Measurements from ENCODE around the gene EP300.
"Not testable (repeated sequence)": the region's sequence is repeated elsewhere in the genome, so short reads cannot be mapped to it uniquely, and the experiment has no call there.

The EP300 gene

DNA sequence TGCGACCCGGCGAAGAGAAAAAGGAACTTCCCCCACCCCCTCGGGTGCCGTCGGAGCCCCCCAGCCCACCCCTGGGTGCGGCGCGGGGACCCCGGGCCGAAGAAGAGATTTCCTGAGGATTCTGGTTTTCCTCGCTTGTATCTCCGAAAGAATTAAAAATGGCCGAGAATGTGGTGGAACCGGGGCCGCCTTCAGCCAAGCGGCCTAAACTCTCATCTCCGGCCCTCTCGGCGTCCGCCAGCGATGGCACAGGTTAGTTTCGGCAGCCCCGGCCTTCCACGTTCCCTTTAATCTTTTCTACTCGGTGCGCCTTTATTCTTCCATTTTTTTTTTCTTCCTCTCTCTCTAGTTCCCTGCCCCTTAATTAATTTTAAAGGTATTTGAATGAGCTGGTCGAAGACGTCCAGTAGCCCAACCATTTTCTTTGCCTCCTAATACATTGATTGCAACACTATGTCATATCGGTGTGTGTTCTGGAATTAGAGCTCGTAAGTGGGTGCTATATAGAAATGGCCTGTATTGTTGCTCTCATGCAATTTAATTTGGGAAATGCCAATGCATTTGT is 537 bp downstream of the EP300 start:
- TF ChIP-seq, protein P1, sequence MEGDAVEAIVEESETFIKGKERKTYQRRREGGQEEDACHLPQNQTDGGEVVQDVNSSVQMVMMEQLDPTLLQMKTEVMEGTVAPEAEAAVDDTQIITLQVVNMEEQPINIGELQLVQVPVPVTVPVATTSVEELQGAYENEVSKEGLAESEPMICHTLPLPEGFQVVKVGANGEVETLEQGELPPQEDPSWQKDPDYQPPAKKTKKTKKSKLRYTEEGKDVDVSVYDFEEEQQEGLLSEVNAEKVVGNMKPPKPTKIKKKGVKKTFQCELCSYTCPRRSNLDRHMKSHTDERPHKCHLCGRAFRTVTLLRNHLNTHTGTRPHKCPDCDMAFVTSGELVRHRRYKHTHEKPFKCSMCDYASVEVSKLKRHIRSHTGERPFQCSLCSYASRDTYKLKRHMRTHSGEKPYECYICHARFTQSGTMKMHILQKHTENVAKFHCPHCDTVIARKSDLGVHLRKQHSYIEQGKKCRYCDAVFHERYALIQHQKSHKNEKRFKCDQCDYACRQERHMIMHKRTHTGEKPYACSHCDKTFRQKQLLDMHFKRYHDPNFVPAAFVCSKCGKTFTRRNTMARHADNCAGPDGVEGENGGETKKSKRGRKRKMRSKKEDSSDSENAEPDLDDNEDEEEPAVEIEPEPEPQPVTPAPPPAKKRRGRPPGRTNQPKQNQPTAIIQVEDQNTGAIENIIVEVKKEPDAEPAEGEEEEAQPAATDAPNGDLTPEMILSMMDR (IDR thresholded peaks at IDR 0.05; ENCODE audit: low read depth, low read length): no peak
- peak overlapping the region; percentile 70 for H3K4me3 ChIP-seq (ENCODE audit: low read depth, low read length)

DNA sequence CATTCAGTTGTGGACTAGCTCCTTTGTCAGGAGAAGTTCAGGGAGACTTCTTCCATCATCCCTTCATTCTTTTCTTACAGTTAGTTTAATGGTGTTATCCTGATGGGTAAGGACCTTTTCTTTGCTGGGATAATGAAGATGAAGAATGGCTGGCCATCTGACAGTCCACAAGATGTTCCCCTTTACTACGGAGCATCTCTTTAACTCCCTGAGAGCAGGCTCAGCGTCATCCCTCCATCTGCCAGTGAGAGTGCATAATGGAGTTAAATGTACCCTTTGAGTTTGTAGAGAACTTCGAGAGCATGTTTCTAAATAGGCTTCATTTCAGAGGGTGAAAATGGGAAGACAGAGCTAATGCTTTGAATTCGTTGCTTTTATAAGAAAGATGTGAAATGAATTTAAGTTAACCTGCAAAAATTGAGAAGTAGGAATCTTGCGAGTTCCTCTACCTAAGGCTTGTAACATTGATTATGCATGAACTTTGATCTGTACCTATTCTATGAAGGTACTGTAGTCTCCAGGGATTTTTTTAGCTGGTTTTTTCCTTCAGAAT is 1.7 kb downstream of the EP300 start:
- TF ChIP-seq, protein P1 (IDR thresholded peaks at IDR 0.05; ENCODE audit: low read depth, low read length): no peak
- peak overlapping the region; percentile 70 for H3K4me3 ChIP-seq (ENCODE audit: low read depth, low read length)

DNA sequence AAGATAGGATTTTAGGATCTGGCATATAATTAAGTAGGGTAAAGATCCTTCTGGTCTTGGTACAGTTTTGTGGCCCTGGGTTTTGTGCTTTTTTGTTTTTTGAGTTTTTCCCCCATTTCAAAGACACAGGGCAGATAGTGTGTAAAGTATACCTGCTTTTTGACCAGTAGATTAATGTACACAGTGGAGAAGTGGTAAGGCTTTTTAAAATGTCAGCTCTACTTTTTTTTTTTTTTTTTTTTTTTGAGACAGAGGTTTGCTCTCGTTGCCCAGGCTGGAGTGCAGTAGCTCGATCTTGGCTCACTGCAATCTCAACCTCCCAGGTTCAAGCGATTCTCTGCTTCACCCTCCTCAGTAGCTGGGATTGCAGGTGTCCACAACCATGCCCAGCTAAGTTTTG is 4.0 kb downstream of the EP300 start:
- no peak overlapping the region for H3K4me3 ChIP-seq (ENCODE audit: low read depth, low read length)

DNA sequence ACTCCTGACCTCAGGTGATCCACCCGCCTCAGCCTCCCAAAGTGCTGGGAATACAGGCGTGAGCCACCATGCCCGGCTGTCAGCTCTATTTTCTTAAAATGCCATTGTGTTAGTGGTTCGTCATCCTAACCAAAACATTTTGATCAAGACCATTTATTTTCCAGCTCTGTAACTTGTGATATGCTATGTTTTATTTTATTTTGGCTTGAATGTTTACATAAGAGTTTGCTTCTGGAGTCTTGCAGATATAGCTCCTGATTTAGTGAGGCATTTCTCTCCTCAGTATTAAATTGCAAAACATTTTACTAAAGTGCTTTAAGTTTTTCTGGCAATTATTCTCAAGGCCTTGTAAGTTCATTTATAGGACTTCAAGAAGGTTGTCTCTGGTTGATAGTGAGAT is 4.4 kb downstream of the EP300 start:
- H3K4me3 ChIP-seq (ENCODE audit: low read depth, low read length): no peak overlapping the region
- TF ChIP-seq, protein P1 (IDR thresholded peaks at IDR 0.05; ENCODE audit: low read depth, low read length): no peak

More for the DNA sequence above, 4.0 kb downstream of the EP300 start:
- TF ChIP-seq, protein P1 (IDR thresholded peaks at IDR 0.05; ENCODE audit: low read depth, low read length): no peak

DNA sequence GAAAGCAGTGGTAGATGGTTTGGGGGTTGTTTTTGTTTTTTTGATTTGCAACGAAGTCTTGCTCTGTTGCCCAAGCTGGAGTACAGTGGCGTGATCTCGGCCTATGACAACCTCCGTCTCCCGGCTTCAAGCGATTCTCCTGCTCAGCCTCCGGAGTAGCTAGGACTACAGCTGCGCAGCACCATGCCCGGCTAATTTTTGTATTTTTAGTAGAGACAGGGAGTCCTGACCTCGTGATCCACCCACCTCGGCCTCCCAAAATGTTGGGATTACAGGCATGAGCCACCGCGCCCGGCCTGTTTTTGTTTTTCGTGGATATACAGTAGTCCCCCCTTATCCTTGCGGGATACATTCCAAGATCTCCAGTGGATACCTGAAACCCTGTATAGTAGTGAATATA is 6.6 kb downstream of the EP300 start:
- TF ChIP-seq, protein P1 (IDR thresholded peaks at IDR 0.05; ENCODE audit: low read depth, low read length): no peak
- no peak overlapping the region for H3K4me3 ChIP-seq (ENCODE audit: low read depth, low read length)

DNA sequence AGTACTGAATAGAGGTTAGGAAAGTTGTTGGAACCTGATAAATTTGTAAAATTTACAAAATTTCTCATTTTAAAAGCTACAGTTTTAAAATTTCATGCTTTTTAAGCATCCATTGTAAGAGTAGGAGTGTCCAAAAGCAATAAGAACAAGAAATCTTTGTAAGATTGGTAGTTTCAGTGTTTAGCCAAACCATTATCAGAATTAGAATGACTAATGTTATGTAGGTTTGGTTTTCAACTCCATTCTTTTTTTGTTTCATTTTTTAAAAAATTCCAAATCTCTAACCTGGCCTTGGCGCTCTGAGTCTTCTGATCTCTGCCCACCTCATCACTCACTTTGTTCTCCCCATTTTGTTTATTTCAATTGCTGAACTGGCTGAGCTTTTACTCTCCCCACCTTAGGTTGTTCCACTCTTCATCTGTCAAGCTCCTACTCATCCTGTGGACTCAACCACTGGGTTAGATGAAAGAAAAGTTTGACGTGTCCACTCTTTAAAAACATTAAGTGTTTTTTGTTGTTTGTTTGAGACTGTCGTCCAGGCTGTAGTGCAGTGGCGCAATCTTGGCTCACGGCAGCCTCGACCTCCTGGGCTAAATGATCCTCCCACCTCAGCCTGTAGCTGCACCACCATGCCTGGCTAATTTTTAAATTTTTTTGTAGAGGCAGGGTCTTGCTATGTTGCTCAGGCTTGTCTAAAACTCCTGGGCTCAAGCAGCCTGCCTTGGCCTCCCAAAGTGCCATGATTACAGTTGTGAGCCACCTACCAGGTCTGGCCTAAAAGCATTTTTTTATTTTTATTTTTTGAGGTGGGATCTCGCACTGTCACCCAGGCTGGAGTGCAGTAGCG is 14.0 kb downstream of the EP300 start:
- H3K4me3 ChIP-seq (ENCODE audit: low read depth, low read length): no peak overlapping the region
- TF ChIP-seq, protein P1 (IDR thresholded peaks at IDR 0.05; ENCODE audit: low read depth, low read length): no peak

DNA sequence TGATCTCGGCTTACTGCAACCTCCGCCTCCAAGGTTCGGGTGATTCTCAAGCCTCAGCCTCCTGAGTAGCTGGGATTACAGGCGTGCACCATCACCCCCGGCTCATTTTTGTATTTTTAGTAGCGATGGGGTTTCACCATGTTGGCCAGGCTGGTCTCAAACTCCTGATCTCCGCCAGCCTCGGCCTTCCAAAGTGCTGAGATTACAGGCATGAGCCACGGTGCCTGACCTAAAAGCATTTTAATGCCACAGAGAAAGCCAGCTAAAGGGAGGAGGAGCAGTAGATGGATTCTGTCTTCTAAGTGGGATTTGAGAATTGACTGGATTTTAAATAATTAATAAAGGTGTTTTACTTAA is 14.6 kb downstream of the EP300 start:
- not testable (repeated sequence) for H3K4me3 ChIP-seq (ENCODE audit: low read depth, low read length)

Data from WI38 (cell line).